HTR-8/SVneo (cell line): ENCODE results near the gene HOXA7.

Source experiments
- DNase-seq: peaks from one replicate; pipeline ENCODE4 v3.0.0; 2011; ENCODE audit warnings: low spot score, mixed read lengths; ENCODE audit not compliant: insufficient read length
- FAIRE-seq: peaks from 2 replicates; lab custom pipeline; 2011; peaks lifted over from hg19 to GRCh38; lab: Jason Lieb, UNC

HOXA7 gene

DNA sequence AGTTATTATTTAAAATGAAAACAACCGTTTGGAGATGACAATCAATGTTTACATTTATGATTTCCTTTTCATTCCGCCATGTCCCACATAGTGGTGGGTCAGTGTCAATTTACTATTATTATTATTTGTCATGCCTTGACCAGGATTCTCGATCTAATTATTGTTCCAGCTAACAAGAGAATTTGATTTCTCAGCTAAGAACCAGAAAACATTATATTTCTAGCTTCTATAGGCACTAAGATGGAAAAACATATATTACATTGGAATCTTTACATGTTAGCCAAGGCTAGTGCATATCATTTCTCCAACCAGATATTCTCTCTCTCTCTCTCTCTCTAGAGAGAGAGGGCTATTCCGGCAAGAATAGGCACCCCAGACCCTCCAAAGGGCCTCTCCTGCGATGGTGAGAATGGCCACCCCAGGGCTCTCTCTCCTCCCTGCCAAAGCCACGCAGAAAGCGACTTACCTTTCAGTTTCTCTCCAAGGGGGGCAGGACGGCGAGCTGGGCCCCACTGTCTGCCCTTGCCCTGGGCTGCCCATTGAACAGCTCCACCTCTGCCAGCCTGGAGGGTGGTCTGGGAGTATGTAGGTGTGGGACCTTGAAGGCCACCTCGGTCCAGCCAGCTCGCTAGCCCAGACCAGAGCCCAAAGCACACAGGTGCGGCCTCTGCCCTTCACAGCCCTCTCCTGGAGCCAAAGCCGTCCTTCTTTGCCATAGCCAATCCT lies 6.5 kb downstream of the HOXA7 start:
- FAIRE-seq (no peak), DNase-seq (no peak)

DNA sequence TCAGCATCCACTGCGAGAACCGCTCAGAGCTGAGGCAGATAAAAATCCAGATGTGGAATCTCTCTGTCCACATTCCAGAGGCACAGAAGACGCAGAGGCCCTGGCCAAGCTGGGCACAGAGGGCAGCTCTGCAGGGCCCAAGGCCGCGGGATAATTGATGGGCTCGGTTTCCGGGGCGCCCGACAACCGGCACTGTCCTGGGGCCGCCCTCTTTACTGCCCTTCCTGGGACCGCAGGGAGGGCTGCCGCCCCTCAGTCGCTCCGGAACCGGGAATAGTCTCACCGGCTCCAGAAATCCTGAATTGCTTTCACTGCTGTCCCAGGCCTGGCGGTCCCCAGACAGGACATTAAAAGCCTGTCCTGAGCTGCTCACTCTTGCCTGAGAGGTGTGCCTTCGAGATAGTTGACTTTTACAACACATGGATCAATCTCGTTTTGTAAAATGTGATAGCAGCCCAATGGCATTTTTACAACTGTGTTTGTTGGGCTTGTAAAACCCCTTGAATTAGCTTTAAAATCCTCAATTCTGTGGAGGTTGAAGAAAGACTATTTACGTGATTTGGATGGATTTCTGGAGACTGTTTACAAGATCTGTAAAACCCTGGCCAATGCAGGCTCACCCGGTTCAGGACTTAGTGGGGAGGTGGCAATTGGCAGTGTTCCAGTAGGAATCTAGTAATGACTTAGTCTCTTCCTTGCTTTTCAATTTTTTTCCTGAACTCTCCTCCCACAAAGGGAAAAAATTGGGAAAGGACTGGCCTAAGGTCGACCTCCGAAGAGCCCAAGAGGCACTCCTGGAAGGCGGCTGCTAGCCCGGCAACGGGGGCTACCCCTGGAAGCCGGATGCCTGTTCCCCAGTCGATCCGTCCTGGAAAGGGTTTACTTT lies 7.5 kb downstream of the HOXA7 start:
- DNase-seq: no peak
- no peak for FAIRE-seq

- FAIRE-seq: peak; percentile 42
- no peak for DNase-seq
Observed at GRCh38 chr7:27148031-27148755, 8.3 kb downstream of the HOXA7 start.

DNA sequence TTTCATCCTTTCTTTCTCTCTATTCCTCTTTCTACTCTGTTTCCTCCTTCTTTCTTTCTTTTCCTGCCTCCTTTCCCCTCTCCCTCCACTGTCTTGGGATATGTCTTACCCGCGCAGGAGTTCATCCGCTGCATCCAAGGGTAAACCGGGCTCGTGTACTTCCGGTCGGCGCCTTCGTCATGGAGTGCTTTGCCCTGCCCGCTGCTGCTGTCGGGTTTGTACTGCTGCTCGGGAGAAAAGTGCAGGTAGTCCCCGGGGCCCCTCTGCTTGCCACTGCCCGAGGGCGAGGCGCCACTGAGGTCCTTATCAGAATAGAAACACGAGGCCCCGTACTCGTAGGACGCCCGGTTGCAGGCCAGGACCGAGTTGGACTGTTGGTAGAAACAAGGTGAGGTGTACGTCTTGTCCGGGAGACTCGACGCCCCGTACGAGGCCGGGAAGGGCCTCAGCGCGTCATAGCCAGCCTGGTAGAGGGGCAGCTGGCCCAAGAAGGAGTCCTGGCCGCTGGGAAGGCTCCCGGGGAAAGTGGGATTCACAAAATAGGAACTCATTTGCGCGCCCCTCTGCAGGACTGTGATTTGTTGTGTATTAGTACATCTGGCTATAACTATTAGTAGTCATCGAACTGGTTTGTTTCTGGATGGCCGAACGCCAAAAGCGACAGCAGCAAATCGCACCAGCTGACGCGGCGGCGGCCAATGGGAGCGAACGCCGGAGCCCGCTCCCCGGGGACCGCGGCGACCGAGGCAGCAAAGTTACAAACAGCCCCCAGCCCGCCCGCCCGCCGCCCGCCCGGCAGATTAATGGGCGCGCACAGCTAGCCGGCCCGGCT lies 9.1 kb downstream of the HOXA7 start, which contains the start of gene HOXA6:
HOXA6 (minus strand) TSS at position 576 of the 832 bp plus-strand sequence; CDS start at position 551, 25 bp downstream.
- FAIRE-seq (no peak), DNase-seq (no peak)

- FAIRE-seq: no peak
- no peak for DNase-seq
Observed at GRCh38 chr7:27146491-27147198, 9.8 kb downstream of the HOXA7 start.

DNA sequence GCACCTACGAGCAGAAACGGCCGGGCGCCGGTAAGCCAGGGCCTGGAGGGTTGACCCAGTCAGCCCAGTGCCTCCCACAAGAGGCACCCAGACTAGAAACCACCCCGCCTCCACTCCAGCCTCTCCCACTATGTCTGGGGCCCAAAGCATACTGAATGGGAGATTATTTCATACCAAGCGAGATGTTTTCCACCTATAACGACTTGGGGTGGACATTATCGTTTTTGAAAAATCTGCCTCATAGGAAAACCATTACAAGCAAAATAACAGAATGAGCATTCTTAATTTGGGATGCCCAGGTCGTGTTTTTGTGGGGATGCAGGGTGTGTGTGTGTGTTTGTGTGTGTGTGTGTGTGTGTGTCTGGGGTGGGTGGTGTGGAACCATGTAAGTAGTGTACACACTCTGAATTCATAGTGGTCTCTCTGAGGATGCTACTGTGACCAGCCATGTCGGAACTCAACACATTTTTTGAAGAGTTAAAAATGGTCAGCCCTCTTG lies 10.5 kb downstream of the HOXA7 start:
- no peak for DNase-seq
- FAIRE-seq: no peak

DNA sequence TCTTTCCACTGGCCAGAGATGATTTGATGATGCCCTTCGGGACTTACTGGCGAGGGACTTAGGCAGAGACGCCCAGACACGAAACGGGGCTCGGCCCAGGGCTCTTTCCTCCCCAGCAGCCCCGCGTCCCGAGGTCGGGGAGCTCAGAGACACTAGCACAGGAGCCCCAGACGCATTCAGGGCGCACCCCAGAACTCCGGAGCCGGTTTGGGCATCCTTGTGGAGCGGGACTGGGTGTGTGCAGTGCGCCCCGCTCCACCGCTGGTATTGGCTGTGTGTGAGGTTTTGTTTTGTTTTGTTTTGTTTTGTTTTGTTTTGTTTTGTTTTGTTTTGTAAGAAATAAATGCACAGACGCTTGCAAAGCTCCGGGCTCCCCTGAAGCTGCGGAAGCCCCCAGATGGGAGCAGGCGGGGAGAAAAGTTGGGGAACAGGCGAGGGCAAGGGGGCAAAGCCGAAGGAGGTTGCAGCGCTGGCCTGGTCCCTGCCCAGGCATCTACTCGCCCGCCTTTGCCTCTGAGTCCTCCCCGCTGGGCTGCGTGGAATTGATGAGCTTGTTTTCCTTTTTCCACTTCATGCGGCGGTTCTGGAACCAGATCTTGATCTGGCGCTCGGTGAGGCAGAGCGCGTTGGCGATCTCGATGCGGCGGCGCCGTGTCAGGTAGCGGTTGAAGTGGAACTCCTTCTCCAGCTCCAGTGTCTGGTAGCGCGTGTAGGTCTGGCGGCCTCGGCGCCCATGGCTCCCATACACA lies 11.1 kb downstream of the HOXA7 start:
- DNase-seq (no peak), FAIRE-seq (no peak)

GRCh38 chr7:27144781-27145164 lies 11.7 kb downstream of the HOXA7 start:
- DNase-seq (no peak), FAIRE-seq (no peak)

GRCh38 chr7:27143950-27144780 lies 12.3 kb downstream of the HOXA7 start:
- FAIRE-seq: no peak

GRCh38 chr7:27143023-27143949 lies 13.2 kb downstream of the HOXA7 start, which contains the start of gene HOXA5:
HOXA5 (minus strand) TSS chr7:27143681; CDS start chr7:27143607, 74 bp downstream.
- DNase-seq (peak; percentile 94), FAIRE-seq (peak; percentile 95)

More at GRCh38 chr7:27143950-27144780, 12.3 kb downstream of the HOXA7 start:
- no peak for DNase-seq

- DNase-seq (no peak), FAIRE-seq (no peak)
Observed at GRCh38 chr7:27142580-27143022, 13.9 kb downstream of the HOXA7 start.

DNA sequence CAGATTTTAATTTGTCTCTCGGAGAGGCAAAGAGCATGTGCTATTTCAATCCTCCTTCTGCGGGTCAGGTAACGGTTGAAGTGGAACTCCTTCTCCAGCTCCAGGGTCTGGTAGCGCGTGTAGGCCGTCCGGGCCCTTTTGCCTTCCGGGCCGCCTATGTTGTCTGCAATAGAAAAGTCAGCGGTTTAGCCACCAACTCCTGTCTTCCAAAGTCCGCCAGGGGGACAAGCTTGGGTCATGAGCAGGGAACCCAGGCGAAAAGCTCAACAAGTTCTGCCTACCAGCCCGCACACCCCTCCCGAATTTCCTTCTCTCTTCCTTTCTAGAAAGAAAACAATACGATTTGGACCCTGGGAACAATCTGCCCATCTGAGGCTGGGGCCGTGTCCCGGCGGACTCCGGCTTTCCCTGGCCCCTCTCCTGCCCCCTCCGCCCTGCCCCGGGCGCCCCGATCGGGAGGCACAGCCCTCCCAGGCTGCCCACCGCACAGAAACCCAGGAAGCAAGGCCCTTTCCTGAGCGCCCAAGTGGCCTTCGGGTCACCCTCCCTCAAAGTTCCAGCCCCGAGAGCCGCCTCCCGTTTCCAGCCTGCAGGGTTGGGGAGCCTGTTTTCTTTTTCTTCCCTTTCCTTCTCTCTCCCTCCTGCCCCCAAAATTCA lies 14.4 kb downstream of the HOXA7 start:
- DNase-seq (no peak), FAIRE-seq (no peak)

GRCh38 chr7:27141137-27141922 lies 15.1 kb downstream of the HOXA7 start:
- DNase-seq (no peak), FAIRE-seq (no peak)

DNA sequence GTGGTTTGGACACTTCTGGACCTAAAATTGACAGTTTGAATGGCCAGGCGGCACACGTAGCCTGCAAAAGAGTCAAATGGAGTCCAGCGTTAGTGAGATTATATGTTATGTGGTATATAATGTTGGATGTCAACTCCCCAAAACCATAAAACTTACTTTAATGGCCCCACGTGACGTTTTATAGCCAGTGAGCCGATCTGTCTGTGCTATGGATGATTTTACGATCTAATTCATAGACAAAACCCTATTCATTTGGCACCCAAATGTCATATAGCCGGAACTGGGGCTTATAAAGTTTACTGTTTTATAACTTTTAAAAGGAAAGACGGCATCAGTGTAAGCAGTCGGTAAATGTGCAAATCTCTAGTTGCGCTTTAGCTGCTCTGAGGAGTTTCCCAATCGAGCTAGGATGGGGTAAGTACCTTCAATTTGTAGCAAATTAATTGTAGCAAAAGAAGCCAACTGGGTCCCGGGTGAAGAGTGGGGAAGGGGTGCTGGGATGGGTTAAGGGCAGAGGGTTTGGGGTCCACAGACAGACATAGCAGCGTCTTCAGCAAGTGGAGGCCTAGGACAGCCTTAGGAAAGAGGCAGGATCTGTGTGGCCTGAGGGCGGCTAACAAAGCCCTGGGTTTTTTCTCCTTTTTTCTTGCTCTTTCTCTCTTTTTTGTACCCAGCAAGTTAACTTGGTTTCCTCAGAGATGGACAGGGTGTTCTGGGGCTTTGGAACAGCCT lies 16.2 kb downstream of the HOXA7 start:
- no peak for DNase-seq
- FAIRE-seq: no peak
